Hematopoietic multipotent progenitor cell treated with erythropoietin and hydrocortisone succinate and interleukin-3 and kit ligand, for 4 days (in vitro differentiated cells): ENCODE measurements around the gene UROC1.
"Not testable (repeated sequence)": the region's sequence is repeated elsewhere in the genome, so short reads cannot be mapped to it uniquely, and the experiment has no call there.

Experiments used
- DNase-seq: peaks from one replicate; pipeline ENCODE4 v3.0.0-alpha.2; 2015

The UROC1 gene

DNA sequence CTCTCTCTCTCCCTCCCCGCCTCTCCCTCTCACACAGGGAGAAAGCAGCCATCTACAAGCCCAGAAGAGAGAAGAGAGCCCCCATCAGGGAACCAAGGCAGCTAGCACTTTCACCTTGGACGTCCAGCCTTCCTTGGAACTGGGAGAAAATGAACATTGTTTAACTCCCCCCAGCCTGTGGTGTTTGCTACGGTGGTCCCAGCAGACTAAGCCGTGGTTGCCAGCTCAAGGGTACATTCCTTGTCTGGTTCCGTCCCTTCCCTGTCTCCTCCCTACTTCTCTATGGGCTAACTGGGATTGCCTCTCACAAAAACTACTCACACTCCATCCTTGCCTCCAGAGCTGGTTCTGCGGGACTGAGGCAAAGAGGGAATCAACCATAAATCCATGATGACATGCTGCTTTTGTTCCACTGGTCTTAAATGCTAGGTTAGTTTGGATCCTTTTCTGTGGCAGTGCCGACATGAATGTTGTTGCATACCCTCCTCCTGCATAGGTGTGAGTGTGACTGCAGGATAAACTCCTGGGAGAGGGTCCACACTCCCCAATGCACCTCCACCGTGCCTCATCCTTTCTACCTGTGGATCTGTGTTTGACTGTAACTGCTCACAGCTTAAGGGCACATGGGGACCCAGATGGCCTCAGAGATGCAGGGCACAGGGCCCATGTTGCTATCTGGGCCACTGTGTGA, 29.1 kb upstream of the UROC1 start:
- DNase-seq: no peak

DNA sequence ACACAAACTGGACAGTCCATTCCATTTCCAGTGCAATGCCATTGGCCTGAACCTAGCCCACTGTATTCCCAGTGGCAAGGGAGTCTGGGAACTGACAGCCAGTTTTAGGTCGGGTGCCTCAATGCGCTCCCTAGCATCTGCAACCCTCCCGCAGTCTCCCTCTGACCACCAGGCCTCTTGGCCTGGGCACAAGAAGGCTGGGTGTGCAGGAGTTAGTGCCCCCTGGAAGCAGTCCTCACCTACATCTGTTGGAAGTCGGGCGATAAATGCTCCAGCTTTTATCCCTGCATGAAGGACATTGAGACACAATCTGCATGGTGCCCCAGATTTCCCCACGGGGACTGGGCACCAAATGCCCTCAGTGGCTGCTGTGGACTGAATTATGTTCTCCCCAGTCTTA, 28.4 kb upstream of the UROC1 start:
- DNase-seq: no peak

DNA sequence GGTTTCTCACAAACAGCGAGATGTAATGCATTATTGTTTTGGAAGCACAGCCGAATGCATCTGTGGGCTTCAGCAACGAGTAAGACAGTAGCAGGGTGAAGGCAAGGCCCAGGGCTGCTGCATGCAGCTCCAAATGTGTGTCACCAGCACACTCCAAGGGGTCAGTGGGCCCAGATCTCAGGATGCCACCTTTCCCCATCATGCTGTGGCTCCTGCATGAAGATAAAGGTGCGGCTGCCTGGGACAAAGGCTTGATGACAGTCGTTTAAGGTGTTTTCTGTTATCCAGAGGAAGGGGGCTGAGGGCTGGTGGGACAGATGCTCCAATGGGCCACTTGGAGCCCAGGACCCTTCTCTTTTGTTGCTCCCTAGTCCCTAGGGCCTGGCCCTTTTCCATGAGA, 28.0 kb upstream of the UROC1 start:
- DNase-seq: no peak

DNA sequence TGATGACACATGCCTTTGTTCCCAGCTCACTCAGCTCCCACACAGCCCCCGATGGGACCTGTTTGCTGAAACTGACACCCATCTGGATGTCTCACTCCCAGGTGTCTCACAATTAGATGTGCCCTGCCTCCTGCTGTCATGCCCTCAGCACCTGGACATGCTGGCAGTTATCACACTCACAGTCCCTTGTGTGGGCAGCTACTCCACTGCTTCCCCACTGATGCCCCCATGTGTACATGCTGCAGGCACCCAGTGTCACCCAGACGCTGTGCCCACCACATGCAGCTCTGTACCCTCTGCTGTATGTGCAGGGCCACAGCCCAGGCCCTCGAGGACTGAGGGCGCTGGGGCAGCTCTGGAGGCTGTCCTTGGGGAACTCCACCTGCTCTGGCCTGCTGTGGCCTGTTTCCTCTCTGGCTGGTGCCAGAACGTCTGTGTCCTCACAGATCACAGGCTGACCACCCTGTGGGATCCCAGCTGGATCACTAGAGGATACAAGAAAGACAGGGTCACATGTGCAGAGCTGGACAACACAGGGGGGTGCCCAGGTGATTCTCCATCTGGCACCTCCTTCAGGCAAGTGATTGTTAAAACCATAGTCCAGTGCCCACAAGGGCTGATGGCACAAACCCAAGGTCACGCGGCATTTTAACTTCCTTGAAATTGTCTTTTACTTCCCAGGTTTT, 27.2 kb upstream of the UROC1 start:
- DNase-seq: no peak

DNA sequence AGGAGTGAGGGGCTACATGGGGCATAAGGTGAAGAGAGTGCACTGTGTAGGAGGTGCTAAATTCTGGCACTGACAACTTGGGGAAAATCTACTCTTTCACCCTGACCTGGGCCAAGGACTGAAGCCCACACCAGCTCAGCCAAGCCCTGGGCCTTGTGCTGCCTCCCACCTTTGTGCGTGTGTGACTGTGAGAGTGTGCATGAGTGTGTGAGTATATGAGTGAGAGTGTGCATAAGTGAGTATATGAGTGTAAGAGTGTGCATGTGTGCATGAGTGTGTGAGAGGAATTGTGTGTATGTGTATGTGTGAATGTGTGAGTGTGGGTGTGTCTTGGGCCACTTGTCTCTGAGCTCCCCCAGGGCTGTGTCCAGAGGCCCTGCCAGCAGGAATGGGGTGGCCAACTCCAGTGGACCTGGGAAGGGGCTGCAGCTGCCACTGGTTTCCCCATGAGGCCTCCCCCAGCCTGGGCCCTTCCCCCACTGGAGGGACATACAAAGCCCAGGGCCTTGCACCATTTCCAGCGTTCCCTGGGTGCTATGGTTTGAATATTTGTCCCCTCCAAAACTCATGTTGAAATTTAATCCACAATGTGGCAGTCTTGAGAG, 26.0 kb upstream of the UROC1 start:
- DNase-seq: no peak

DNA sequence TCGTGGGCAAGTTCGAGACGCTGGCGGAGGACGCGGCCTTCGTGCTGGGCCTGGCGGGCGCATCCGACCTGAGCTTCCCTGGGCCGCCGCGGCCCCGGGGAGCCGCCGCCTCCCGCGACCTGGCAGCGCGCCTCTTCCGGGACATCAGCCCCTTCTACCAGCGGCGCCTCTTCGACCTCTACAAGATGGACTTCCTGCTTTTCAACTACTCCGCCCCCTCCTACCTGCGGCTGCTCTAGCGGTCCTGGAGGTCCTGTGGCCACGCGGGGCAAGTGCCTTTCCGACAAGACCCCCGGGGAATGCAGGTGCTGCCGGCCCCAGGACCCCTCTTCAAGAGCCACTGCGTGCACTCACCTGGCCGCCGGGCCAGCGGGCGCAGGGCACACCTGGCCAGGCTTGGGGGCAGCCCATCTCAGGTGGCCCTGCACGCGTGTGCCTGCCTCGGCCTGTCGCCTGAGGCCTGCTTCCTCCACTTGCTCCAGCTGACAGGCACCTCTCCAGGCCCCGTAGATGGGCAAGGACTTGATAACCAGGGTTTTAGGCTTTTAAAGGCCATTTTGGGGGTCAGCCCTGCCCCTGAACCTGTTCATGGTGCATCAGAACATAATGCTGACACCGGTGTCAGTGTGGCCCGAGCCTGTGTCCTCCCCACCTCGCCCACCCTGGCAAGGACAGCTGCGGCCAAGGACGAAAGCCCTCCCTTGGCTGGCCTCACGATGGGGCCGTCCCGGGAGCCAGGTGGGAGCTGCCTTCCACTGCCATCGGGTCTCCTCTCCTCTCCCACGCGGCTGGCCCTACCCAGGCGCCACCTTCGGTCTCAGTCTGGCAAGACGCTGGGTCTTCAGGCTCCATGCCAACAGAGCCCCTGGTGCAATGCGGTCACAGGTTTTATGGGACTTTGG, 25.0 kb upstream of the UROC1 start:
- DNase-seq: no peak

DNA sequence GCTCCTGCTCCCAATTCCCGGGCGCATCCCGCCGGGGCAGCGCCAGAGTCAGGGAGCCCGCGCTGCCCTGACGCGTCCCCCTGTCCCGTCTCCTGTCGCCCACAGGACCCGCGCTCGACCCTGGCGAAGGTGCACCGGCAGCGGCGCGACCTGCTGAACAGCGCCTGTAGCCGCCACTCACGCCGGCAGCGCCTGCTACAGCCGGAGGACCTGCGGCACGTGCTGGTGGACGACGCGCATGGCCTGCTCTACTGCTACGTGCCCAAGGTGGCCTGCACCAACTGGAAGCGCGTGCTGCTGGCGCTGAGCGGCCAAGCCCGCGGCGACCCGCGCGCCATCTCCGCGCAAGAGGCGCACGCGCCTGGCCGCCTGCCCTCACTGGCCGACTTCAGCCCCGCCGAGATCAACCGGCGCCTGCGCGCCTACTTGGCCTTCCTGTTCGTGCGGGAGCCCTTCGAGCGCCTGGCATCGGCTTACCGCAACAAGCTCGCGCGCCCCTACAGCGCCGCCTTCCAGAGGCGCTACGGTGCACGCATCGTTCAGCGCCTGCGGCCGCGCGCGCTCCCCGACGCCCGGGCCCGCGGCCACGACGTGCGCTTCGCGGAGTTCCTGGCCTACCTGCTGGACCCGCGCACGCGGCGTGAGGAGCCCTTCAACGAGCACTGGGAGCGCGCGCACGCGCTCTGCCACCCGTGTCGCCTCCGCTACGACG, 24.2 kb upstream of the UROC1 start:
- no peak for DNase-seq

DNA sequence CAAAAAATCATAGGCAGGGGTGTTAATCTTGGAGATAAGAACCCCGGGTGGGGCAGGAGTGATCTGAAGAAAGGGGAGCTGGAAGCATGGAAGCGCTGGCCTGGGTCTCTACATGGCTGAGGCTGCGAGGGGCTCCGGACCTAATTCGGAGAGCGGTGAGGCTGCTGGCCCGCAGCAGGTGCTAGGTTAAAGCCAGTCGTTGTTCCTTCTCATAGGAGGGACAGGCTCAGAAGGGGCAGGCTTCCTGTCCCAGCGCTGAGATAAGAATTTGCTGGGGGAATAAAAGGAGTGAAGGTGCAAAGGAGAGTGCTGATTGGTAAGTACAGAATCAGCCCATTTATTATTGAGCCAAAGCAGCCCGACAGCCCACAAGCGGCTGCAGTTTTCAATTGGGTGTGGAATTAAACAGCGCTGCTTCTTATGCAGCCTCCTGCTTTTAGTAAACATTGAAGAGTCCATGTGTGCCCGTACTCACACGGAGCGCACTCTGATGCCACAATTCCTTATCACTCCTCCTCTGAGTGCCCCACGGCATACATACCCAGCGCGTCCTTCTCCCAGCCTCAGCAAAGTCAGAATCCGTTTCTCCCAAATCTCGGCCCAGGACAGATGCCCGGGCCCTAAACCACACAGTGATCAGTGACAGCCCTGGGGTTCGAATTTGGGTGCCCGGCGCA, 23.5 kb upstream of the UROC1 start:
- DNase-seq: peak; percentile 89

DNA sequence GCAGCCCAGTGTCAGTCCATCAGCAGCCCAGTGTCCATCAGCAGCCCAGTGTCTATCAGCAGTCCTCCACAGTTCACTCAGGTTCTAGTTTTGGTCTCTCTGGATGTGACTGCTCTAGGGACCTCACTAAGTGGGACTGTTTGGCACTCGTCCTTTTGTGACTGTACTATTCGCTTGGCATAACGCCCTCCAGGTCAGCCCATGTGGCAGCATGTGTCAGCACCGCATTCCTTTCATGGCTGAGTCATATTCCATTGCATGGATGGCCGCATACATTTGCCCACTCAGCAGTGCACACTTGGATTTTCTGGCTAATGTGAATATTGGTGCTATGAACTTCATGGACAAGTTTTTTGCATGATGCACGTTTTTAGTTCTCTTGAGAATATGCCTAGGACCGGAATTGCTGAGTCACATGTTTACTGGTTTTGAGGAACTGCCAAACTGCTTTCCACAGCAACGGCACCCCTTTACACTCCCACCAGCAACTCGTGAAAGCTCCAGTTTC, 22.8 kb upstream of the UROC1 start:
- peak; percentile 94 for DNase-seq

DNA sequence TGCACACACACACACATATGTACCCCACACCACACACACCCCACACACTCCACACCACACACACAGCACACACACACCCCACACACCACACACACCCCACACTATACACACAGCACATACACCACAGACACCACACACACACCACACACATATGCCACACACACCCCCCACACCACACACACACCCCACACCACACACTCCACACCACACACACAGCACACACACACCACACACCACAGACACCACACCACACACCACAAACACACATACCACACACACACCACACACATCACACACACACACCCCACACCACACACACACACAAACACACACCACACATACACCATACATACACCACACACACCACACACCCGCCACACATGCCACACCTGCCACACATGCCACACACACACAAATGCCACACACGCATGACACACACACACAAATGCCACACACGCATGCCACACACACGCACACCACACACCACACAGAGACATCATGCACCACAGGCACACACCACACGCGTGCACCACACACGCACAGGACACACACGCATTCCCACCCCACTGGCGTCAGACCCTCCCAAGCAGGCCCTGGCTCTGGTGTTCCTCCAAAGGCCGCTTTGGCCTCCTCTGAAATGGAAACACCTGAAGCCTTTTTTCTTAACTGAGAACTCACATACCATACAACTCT, 22.1 kb upstream of the UROC1 start:
- DNase-seq: no peak

DNA sequence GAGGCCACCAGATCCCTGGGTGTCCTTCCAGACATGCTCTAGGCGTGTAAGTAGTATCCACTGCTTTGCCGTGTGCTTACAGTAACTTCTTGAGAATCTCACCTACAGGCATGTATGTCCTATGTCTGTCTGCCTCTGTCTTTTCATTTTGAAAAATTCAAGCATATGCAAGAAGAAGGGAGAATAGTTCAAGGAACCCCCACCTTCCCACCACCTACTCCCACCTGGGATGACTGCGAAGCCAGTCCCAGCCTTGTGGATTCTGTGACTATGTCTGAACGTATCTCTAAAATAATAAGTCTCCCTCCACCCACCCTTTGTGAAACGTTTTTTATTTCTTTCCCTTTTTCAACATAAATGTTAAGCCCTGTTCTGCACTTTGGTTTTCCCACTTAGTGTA, 21.4 kb upstream of the UROC1 start:
- DNase-seq: no peak

DNA sequence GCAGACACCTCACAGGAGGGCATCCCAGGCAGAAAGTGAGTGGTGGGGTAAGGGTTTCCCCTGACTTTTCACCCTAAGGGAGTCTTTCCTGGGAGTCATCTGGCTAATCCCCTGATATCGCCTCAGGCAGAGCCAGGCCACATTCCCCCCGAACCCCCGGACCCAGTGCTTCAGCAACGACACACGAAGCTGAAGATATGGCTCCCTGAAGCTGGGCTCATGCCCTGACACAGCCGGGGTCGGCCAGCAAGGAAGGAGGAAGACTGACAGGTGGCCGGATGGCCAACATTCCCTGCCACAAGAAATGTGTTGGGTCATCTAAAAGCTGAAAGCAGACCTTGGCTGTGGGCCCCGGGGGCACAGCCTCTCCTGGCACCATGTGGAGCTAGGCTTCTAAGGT, 20.7 kb upstream of the UROC1 start:
- no peak for DNase-seq

DNA sequence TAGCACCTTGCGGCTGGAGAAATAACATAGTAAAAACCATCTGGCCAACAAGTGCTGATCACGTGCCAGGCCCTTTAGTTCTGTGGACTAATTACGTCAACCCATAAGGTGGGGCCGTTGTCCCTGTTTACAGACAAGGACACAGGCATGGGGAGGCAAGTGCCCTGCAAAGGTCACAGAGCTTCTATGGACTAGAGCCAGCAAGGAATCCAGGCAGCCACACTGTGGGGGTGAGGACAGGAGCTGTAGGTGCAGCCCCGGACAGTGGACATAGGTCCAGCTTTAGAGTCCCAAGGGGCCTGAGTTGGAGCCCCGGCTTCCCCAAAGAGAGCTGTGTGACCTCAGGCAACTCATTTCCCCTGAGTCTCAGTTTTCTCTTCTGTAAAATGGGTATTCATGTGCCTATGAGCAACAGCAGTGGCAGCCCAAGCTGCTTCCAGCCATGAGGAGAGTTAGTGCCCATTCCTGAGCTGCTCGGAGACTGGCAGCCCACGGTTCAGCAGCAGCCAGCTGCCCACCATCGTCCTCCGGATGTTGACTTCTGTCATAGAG, 20.2 kb upstream of the UROC1 start:
- DNase-seq: no peak

DNA sequence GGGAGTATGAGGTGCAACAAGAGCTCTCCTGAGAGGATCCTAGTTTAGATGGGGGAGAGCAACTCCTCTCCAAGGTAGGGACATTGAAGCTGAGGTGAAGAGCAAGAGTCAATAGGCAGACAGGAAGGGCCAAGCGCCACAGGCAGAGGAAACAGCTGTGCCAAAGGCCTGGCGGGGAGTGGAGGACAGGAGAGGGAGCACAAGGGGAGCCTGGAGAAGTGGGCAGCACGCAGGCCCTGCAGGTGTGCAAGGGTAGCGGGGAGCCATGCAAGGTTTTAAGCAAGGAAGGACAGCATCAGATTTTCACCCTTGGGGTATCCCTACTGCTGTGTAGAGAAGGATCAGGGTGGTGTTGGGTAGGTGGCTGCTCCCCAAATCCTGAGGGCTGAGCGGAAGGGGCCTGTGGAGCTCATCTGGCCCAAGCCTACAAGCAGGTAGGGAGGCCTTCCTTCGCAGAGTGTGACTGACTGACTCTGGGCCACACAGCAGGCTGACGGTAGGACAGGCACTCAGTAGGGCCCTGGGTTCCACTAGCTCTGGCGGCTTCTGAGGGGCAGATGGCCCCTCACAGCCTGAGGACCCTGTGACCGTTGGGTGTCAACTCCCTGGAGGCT, 19.6 kb upstream of the UROC1 start:
- DNase-seq: no peak

DNA sequence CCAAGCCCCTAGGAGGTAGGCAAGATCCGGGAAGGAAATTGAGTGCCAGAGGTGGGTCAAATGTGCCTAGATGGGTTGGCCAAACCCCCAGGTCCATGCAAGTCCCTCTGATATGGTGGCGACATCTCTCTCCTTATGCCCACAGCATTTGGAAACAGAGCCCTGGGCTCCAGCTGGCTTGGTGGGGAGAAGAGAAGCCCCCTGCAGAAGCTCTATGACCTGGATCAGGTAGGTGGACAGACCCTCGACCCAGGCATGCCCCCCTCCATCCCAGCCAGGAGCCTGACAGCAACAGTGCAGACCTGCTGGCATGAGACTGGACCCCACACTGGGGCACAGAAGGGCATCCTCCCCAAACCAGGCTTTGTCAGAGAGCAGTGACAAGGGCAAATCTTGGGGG, 18.6 kb upstream of the UROC1 start:
- DNase-seq: no peak

DNA sequence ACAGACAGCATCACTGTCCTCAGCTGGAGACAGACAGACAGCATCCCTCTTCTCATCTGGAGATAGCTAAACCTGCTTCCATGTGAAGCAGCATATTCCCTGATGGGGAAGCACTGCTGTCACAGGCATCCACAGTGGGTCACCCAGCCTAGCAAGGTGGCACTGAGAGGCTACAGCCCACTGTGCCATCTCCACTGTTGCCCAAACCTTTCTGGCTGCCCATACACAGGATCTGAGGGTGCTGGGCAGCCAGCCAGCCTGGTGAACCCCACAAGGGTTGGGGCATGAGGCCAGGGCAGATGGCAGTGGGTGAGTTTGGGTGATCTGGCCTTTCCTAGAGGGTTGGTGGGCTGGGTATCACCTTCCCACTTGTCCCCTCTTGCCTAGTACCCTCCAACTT, 18.1 kb upstream of the UROC1 start:
- DNase-seq: no peak

DNA sequence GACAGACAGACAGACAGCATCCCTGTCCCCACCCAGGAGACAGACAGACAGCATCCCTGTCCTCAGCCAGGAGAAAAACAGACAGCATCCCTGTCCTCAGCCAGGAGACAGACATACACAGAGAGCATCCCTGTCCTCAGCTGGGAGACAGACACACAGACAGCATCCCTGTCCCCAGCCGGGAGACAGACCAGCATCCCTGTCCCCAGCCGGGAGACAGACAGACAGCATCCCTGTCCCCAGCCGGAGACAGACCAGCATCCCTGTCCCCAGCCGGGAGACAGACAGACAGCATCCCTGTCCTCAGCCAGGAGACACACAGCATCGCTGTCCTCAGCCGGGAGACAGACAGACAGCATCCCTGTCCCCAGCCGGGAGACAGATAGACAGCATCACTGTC, 17.1 kb upstream of the UROC1 start:
- not testable (repeated sequence) for DNase-seq

DNA sequence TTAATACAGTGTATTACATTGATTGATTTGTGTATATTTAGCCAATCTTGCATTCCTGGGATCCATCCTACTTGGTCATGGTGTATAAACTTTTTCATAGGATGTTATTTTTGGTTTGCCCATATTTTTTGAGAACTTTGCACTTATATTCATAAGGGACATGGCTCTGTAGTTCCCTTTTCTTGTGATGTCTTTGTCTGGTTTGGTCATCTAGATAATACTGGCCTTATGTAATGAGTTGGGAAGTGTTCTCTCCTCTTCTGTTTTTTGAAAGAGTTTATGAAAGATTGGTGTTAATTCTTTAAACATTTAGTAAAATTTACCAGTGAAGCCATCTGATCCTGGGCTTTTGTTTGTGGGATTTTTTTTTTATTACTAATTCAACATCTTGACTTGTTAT, 15.9 kb upstream of the UROC1 start:
- DNase-seq: peak; percentile 60

DNA sequence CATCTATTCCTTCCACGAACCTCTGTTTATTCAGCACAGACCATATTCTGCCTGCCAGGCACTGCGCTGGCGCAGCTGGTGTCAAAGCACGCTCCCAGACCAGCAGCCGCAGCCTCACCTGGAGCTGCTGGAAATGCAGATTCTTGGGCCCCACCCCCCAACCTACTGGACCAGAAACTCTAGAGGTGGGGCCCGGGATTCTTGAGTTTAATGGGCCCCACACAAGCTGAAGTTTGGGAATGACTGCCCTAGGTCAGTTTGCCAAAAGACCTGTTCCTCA, 13.4 kb upstream of the UROC1 start:
- DNase-seq: no peak

DNA sequence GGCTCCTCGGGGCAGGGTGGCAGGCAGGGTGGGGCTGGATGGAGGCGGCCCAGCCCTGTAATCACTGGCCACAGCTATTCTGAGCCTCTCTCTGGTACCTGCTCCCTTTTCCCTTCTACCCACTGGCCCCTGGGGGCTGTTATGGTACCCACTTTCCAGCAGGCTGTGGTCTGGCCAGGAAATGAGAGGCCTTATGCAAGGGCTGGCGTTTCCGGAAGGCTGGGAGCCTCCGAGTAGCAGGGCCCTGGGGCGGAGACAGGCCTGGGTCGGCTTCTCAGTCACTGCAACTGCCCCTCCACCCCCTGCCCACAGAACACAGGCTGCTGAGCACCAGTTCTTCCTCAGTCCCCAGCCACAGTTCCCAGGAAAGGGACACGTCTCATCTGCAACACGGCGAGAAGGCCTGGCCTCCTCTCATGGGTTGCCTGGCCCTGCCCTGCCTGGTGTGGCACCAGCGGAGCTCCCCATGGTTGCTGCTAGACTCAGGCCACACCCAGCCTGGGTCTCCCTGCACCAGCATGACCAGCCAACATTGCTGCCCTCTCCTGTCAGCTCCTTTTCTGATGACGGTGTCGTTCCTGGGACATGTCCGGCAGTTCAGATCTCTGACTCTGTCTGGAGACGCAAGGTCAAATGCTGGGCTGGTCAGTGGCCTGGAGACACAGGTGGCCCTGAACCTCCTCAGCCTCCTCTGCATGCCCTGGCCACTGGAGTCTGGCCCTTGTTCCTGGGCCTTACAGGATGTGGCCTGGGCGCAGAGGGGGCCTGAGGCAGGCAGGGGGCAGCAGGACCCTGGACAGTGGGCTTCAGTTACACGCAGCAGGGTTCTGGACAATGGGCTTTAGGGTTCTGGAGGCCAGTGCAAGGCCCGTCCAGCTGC, 12.8 kb upstream of the UROC1 start:
- peak; percentile 96 for DNase-seq
